Osteoblast (primary cell): Measurements from ENCODE around the gene NVL. TPM values are rescaled to one million over a fixed set of nuclear protein-coding genes. Genes with fewer than 3 reads are reported as not detected.

Source experiments
- DNase-seq: peaks from one replicate; pipeline ENCODE4 v3.0.0; 2011; ENCODE audit warnings: low spot score, mixed read lengths; ENCODE audit not compliant: insufficient read length; ENCODE audit errors: missing footprints
- H2AFZ ChIP-seq: 2 replicates; pipeline ENCODE4 v1.6.0; 2011; ENCODE audit warnings: mild to moderate bottlenecking, low read length
- H3K27ac ChIP-seq: 2 replicates; pipeline ENCODE4 v1.5.1; 2011; ENCODE audit warnings: mild to moderate bottlenecking, low read depth, low read length, moderate library complexity
- H3K27me3 ChIP-seq: 2 replicates; pipeline ENCODE4 v1.6.0; 2012; ENCODE audit warnings: mild to moderate bottlenecking, control low read depth, inconsistent platforms, low read length, moderate library complexity; ENCODE audit not compliant: insufficient read depth
- H3K36me3 ChIP-seq: 2 replicates; pipeline ENCODE4 v1.5.1; 2011; ENCODE audit warnings: mild to moderate bottlenecking, low read length, control low read depth, moderate library complexity; ENCODE audit not compliant: insufficient read depth
- H3K4me1 ChIP-seq: 2 replicates; pipeline ENCODE4 v1.5.1; 2011; ENCODE audit warnings: mild to moderate bottlenecking, low read length, control low read depth, moderate library complexity; ENCODE audit not compliant: insufficient read depth
- H3K4me2 ChIP-seq: 2 replicates; pipeline ENCODE4 v1.6.0; 2011; ENCODE audit warnings: mild to moderate bottlenecking, low read length; ENCODE audit not compliant: insufficient read depth
- H3K4me3 ChIP-seq: fragments of 200-600 bp; sonication (generic); 3 replicates; pipeline ENCODE4 v1.5.1; 2012; ENCODE audit warnings: mild to moderate bottlenecking, low read length, inconsistent platforms; ENCODE audit not compliant: insufficient read depth
- H3K79me2 ChIP-seq: 2 replicates; pipeline ENCODE4 v1.6.0; 2012; ENCODE audit warnings: mild to moderate bottlenecking, low read length, control low read depth, inconsistent platforms; ENCODE audit not compliant: insufficient read depth
- H3K9me3 ChIP-seq: 2 replicates; pipeline ENCODE4 v1.5.1; 2011; ENCODE audit warnings: low read depth, low read length, control low read depth
- H4K20me1 ChIP-seq: 2 replicates; pipeline ENCODE4 v1.6.0; 2012; ENCODE audit warnings: mild to moderate bottlenecking, low read length, control low read depth; ENCODE audit not compliant: insufficient read depth
- total RNA-seq: library from RNA; depleted of rRNA; stranded (reverse); fragments of >200 nt; gene quantifications from 2 replicates; pipeline ENCODE4 v1.2.3, GENCODE V29; 2012
- TF ChIP-seq, protein P1 (sequence below): IDR thresholded peaks from 2 replicates; pipeline ENCODE4 v1.5.1; 2011; ENCODE audit warnings: mild to moderate bottlenecking, low read depth, low read length, moderate library complexity; ENCODE audit errors: extremely low read depth

Gene NVL
- total RNA-seq, 1 donor: 20.6 TPM

- Histone ChIP-seq H3K9me3 (no peaks in the 10 kb centered on the region), H3K4me2 (no peak overlapping the region), H3K27me3 (no peaks in the 10 kb centered on the region), H3K36me3 (peaks cover 30% of the 10 kb centered on the region), H4K20me1 (no peaks in the 10 kb centered on the region), H3K27ac (no peak overlapping the region), H3K4me1 (no peaks in the 10 kb centered on the region), H3K4me3 (no peak overlapping the region), H3K79me2 (no peaks in the 10 kb centered on the region), H2AFZ (no peak overlapping the region)
- no peak for DNase-seq
- TF ChIP-seq, protein P1, sequence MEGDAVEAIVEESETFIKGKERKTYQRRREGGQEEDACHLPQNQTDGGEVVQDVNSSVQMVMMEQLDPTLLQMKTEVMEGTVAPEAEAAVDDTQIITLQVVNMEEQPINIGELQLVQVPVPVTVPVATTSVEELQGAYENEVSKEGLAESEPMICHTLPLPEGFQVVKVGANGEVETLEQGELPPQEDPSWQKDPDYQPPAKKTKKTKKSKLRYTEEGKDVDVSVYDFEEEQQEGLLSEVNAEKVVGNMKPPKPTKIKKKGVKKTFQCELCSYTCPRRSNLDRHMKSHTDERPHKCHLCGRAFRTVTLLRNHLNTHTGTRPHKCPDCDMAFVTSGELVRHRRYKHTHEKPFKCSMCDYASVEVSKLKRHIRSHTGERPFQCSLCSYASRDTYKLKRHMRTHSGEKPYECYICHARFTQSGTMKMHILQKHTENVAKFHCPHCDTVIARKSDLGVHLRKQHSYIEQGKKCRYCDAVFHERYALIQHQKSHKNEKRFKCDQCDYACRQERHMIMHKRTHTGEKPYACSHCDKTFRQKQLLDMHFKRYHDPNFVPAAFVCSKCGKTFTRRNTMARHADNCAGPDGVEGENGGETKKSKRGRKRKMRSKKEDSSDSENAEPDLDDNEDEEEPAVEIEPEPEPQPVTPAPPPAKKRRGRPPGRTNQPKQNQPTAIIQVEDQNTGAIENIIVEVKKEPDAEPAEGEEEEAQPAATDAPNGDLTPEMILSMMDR: no peak
Observed at GRCh38 chr1:224266915-224267856, 62.8 kb downstream of the NVL start.

- H3K4me2 ChIP-seq: no peak overlapping the region
- H3K9me3 ChIP-seq: no peaks in the 10 kb centered on the region
- no peak for DNase-seq
- H3K27ac ChIP-seq: no peak overlapping the region
- no peak overlapping the region for H2AFZ ChIP-seq
- H3K4me3 ChIP-seq: no peak overlapping the region
- H3K4me1 ChIP-seq: no peaks in the 10 kb centered on the region
- peaks cover 33% of the 10 kb centered on the region for H3K36me3 ChIP-seq
- H4K20me1 ChIP-seq: no peaks in the 10 kb centered on the region
- H3K27me3 ChIP-seq: no peaks in the 10 kb centered on the region
- TF ChIP-seq, protein P1: no peak
- H3K79me2 ChIP-seq: no peaks in the 10 kb centered on the region
Observed at GRCh38 chr1:224266105-224266914, 63.7 kb downstream of the NVL start.

DNA sequence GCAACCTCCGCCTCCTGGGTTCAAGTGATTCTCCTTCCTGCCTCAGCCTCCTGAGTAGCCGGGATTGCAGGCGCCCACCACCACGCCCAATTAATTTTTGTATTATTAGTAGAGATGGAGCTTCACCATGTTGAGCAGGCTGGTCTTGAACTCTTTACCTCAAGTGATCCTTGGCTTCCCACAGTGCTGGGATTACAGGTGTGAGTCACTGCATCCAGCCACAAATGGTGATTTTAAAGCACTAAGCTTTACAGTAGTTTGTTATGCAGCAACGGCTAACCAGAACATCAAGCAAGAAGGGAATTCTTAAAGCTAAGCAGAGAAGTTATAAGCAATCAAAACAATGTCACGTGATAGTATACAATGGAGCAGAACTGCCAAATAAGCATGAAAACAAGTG lies 65.7 kb downstream of the NVL start:
- DNase-seq: no peak
- Histone ChIP-seq H4K20me1 (no peaks in the 10 kb centered on the region), H2AFZ (no peak overlapping the region), H3K9me3 (no peaks in the 10 kb centered on the region), H3K4me3 (no peak overlapping the region), H3K27me3 (no peaks in the 10 kb centered on the region), H3K36me3 (peaks cover 26% of the 10 kb centered on the region), H3K4me2 (no peak overlapping the region), H3K79me2 (no peaks in the 10 kb centered on the region), H3K4me1 (no peaks in the 10 kb centered on the region), H3K27ac (no peak overlapping the region)
- TF ChIP-seq, protein P1: no peak
